PC-3 (cell line): ENCODE data around the gene OR6N2. TPM values are rescaled to one million over a fixed set of nuclear protein-coding genes. Genes with fewer than 3 reads are reported as not detected.

Experiments
- ATAC-seq: fragments of 200-7000 bp; cut with Tn5 transposase; 2 replicates; pipeline ENCODE4 v1.9.1; 2020; ENCODE audit warnings: mild to moderate bottlenecking, moderate library complexity
- BruUV-seq: library from RNA; stranded (reverse); fragments of 400-500 nt; replicated peaks from 2 replicates; lab custom pipeline; 2021; lab: Mats Ljungman, UMichigan
- CTCF ChIA-PET: fragments of 300-600 bp; sonication (Branson Sonifier 250); formaldehyde crosslinking; loops from one replicate; lab custom pipeline; 2022; ENCODE audit warnings: antibody characterized with exemption; lab: Charles Lee
- POLR2A ChIA-PET: fragments of 300-600 bp; sonication (Branson Sonifier 250); formaldehyde crosslinking; loops from one replicate; lab custom pipeline; 2022; ENCODE audit warnings: antibody characterized with exemption; ENCODE audit not compliant: unreplicated experiment; lab: Charles Lee
- DNase-seq: peaks from one replicate; pipeline ENCODE4 v3.0.0-alpha.2; 2015
- H2AFZ ChIP-seq: fragments of 300-600 bp; sonication (generic); 2 replicates; pipeline ENCODE4 v1.6.0; 2016; ENCODE audit warnings: antibody characterized with exemption, low read length
- H3F3A ChIP-seq: fragments of 300-600 bp; sonication (generic); one replicate; pipeline ENCODE4 v1.6.0; 2017; ENCODE audit warnings: antibody characterized with exemption, low read length, control low read depth, mild to moderate bottlenecking; ENCODE audit not compliant: unreplicated experiment
- H3K27ac ChIP-seq: fragments of 300-600 bp; sonication (generic); 2 replicates; pipeline ENCODE4 v1.5.1; 2016; ENCODE audit warnings: mild to moderate bottlenecking, low read length
- H3K27me3 ChIP-seq: fragments of 300-600 bp; sonication (generic); 2 replicates; pipeline ENCODE4 v1.6.1; 2016; ENCODE audit warnings: low read length, mixed read lengths
- H3K36me3 ChIP-seq: fragments of 300-600 bp; sonication (generic); 2 replicates; pipeline ENCODE4 v1.6.1; 2016; ENCODE audit warnings: low read depth, mixed run types, low read length, mixed read lengths
- H3K4me1 ChIP-seq: fragments of 300-600 bp; sonication (generic); 2 replicates; pipeline ENCODE4 v1.5.1; 2016; ENCODE audit warnings: low read length; ENCODE audit not compliant: insufficient read depth
- H3K4me2 ChIP-seq: fragments of 300-600 bp; sonication (generic); 2 replicates; pipeline ENCODE4 v1.6.0; 2016; ENCODE audit warnings: low read length
- H3K4me3 ChIP-seq: fragments of 300-600 bp; sonication (generic); 2 replicates; pipeline ENCODE4 v1.5.1; 2016; ENCODE audit warnings: mild to moderate bottlenecking, low read length, mixed read lengths
- H3K79me2 ChIP-seq: fragments of 300-600 bp; sonication (generic); 2 replicates; pipeline ENCODE4 v1.6.1; 2017; ENCODE audit warnings: low read length, mixed read lengths
- H3K9ac ChIP-seq: fragments of 300-600 bp; sonication (generic); 2 replicates; pipeline ENCODE4 v1.6.0; 2016; ENCODE audit warnings: mild to moderate bottlenecking, low read length
- H3K9me2 ChIP-seq: fragments of 300-600 bp; sonication (generic); replicated peaks from 2 replicates; pipeline ENCODE4 v1.6.1; 2016; ENCODE audit warnings: mixed run types, low read length, mixed read lengths
- H3K9me3 ChIP-seq: fragments of 300-600 bp; sonication (generic); 2 replicates; pipeline ENCODE4 v1.6.1; 2016; ENCODE audit warnings: low read length, mixed read lengths
- H4K20me1 ChIP-seq: fragments of 300-600 bp; sonication (generic); 2 replicates; pipeline ENCODE4 v1.6.1; 2016; ENCODE audit warnings: low read length, mixed read lengths
- CTCF ChIP-seq: fragments of 300-600 bp; sonication (generic); conservative IDR thresholded peaks from 2 replicates; pipeline ENCODE4 v1.5.1; 2017; ENCODE audit warnings: antibody characterized with exemption, low read depth, mild to moderate bottlenecking, low read length
- EZH2 ChIP-seq: fragments of 300-600 bp; sonication (generic); IDR thresholded peaks from one replicate; pipeline ENCODE4 v1.6.1; 2017; ENCODE audit warnings: antibody characterized with exemption, mild to moderate bottlenecking, low read length; ENCODE audit not compliant: unreplicated experiment
- EZH2phosphoT487 ChIP-seq: fragments of 300-600 bp; sonication (generic); IDR thresholded peaks from 2 replicates; pipeline ENCODE4 v1.6.1; 2018; ENCODE audit warnings: mild to moderate bottlenecking, antibody characterized with exemption, low read length, borderline replicate concordance
- intact Hi-C: fragments of 100-400 bp; cut with micrococcal nuclease; formaldehyde crosslinking; loops from 2 replicates; pipeline ENCODE4 v1.9.0; 2023
- total RNA-seq: library from RNA; depleted of rRNA; stranded (reverse); fragments of >200 nt; gene quantifications from 2 replicates; pipeline ENCODE4 v1.2.3, GENCODE V29; 2014

Gene OR6N2
- total RNA-seq, 1 experiment from 2014 or later = not detected

- no peaks in the 10 kb centered on the region for H3K9me3 ChIP-seq
- DNase-seq (no peak), ATAC-seq (no peak)
- H3K27ac ChIP-seq = no peak overlapping the region
- no peaks in the 10 kb centered on the region for H3F3A ChIP-seq
- H2AFZ ChIP-seq = no peak overlapping the region
- no peaks in the 10 kb centered on the region; the same call in 1 of the 2 replicates for H3K27me3 ChIP-seq
- CTCF ChIA-PET = no interaction called here
- H3K9me2 ChIP-seq = no peaks in the 10 kb centered on the region
- TF ChIP-seq EZH2 (no peak), EZH2phosphoT487 (no peak), CTCF (no peak; the same call in 1 of the 2 replicates)
- H3K79me2 ChIP-seq = no peaks in the 10 kb centered on the region
- intact Hi-C loops = no loop called here
- no peaks in the 10 kb centered on the region for H3K36me3 ChIP-seq
- H3K4me3 ChIP-seq = no peak overlapping the region
- no TSS peak for BruUV-seq
- H3K9ac ChIP-seq = no peak overlapping the region
- H3K4me1 ChIP-seq = no peaks in the 10 kb centered on the region
- no peak overlapping the region for H3K4me2 ChIP-seq
- no peaks in the 10 kb centered on the region for H4K20me1 ChIP-seq
- POLR2A ChIA-PET = no interaction called here
Measured at GRCh38 chr1:158793604-158794003, 12.6 kb upstream of the OR6N2 start.

GRCh38 chr1:158771950-158772866, 8.8 kb downstream of the OR6N2 start, which contains the start of gene OR6N1:
OR6N1 (minus strand) TSS chr1:158772195; CDS start chr1:158766682, 5,513 bp downstream.
- no peaks in the 10 kb centered on the region for H3K9me3 ChIP-seq
- no peaks in the 10 kb centered on the region for H3F3A ChIP-seq
- H3K4me1 ChIP-seq = no peaks in the 10 kb centered on the region
- no peak within 1 kb of the TSS for H2AFZ ChIP-seq
- H3K27ac ChIP-seq = no peak within 1 kb of the TSS
- ATAC-seq = no peak
- intact Hi-C loops = no loop called here
- BruUV-seq = no TSS peak
- H3K9me2 ChIP-seq = no peaks in the 10 kb centered on the region
- H3K79me2 ChIP-seq = no peaks in the 10 kb centered on the region
- no peak within 1 kb of the TSS for H3K4me2 ChIP-seq
- H3K36me3 ChIP-seq = no peaks in the 10 kb centered on the region
- H3K4me3 ChIP-seq = no peak within 1 kb of the TSS
- peaks cover 4% of the 10 kb centered on the region; the same call in 1 of the 2 replicates for H3K27me3 ChIP-seq
- H3K9ac ChIP-seq = no peak within 1 kb of the TSS
- H4K20me1 ChIP-seq = no peaks in the 10 kb centered on the region
- ChIA-PET POLR2A (interaction anchor here (0.6 kb wide), 1 partner anchor 334 kb away, joined by 3 read pairs; no protein-coding TSS in a partner anchor), CTCF (no interaction called here)
- no peak for DNase-seq
- TF ChIP-seq CTCF (no peak), EZH2phosphoT487 (no peak), EZH2 (no peak)

GRCh38 chr1:158754420-158754819, 26.6 kb downstream of the OR6N2 start, which contains the start of gene OR6K6:
OR6K6 (plus strand) TSS chr1:158754720; CDS start chr1:158754888, 168 bp downstream.
- no peak for DNase-seq
- no peak for ATAC-seq
- Histone ChIP-seq H3K9ac (no peak within 1 kb of the TSS), H2AFZ (no peak within 1 kb of the TSS), H3K79me2 (no peaks in the 10 kb centered on the region), H3K27ac (no peak within 1 kb of the TSS), H3K4me2 (no peak within 1 kb of the TSS), H3K4me1 (no peaks in the 10 kb centered on the region), H3F3A (no peaks in the 10 kb centered on the region), H3K36me3 (no peaks in the 10 kb centered on the region), H3K4me3 (no peak within 1 kb of the TSS), H4K20me1 (no peaks in the 10 kb centered on the region), H3K9me2 (no peaks in the 10 kb centered on the region), H3K9me3 (no peaks in the 10 kb centered on the region), H3K27me3 (peaks cover 34% of the 10 kb centered on the region; the same call in 1 of the 2 replicates)
- BruUV-seq = no TSS peak
- intact Hi-C loops = no loop called here
- no peak for TF ChIP-seq EZH2
- no peak for TF ChIP-seq CTCF
- no peak for TF ChIP-seq EZH2phosphoT487
- CTCF ChIA-PET = no interaction called here
- POLR2A ChIA-PET = no interaction called here
